ENCODE data around the gene DHRSX.
"Not testable (repeated sequence)": the region's sequence is repeated elsewhere in the genome, so short reads cannot be mapped to it uniquely, and the experiment has no call there.

The DHRSX gene

GRCh38 chrX:2497961-2498780 lies 2.6 kb downstream of the DHRSX start:
- peak; percentile 54 for DNase-seq (ENCODE audit: low spot score)

- no peak for DNase-seq (ENCODE audit: low spot score)
These were observed 5.2 kb downstream of the DHRSX start for GRCh38 chrX:2495595-2495994.

- no peak for DNase-seq (ENCODE audit: low spot score)
These were observed 8.1 kb downstream of the DHRSX start for GRCh38 chrX:2492531-2493218.

GRCh38 chrX:2490634-2491033 lies 10.1 kb downstream of the DHRSX start:
- DNase-seq (ENCODE audit: low spot score), result no peak

- no peak for DNase-seq (ENCODE audit: low spot score)
These were observed 11.0 kb downstream of the DHRSX start for GRCh38 chrX:2489446-2490445.

GRCh38 chrX:2488621-2489285 lies 12.0 kb downstream of the DHRSX start:
- DNase-seq (ENCODE audit: low spot score), result no peak

- no peak for DNase-seq (ENCODE audit: low spot score)
These were observed 13.4 kb downstream of the DHRSX start for GRCh38 chrX:2487366-2487765.

GRCh38 chrX:2486476-2487133 lies 14.2 kb downstream of the DHRSX start:
- no peak for DNase-seq (ENCODE audit: low spot score)

GRCh38 chrX:2485789-2486345 lies 14.9 kb downstream of the DHRSX start:
- DNase-seq (ENCODE audit: low spot score), result no peak

- DNase-seq (ENCODE audit: low spot score), result peak; percentile 60
These were observed 15.8 kb downstream of the DHRSX start for GRCh38 chrX:2484721-2485648.

- no peak for DNase-seq (ENCODE audit: low spot score)
These were observed 16.5 kb downstream of the DHRSX start for GRCh38 chrX:2484256-2484655.

- DNase-seq (ENCODE audit: low spot score), result no peak
These were observed 17.2 kb downstream of the DHRSX start for GRCh38 chrX:2483398-2484060.

- not testable (repeated sequence) for DNase-seq (ENCODE audit: low spot score)
These were observed 19.2 kb downstream of the DHRSX start for GRCh38 chrX:2481597-2481996.

GRCh38 chrX:2479982-2480381 lies 20.8 kb downstream of the DHRSX start:
- not testable (repeated sequence) for DNase-seq (ENCODE audit: low spot score)

- DNase-seq (ENCODE audit: low spot score), result no peak
These were observed 21.4 kb downstream of the DHRSX start for GRCh38 chrX:2479420-2479780.

GRCh38 chrX:2478546-2479419 lies 22.0 kb downstream of the DHRSX start:
- DNase-seq (ENCODE audit: low spot score), result no peak

GRCh38 chrX:2477313-2477712 lies 23.5 kb downstream of the DHRSX start:
- DNase-seq (ENCODE audit: low spot score), result not testable (repeated sequence)

Measured in AG08395 (cell line).